IMR-90 (cell line): ENCODE measurements around the gene CSGALNACT2. TPM values are rescaled to one million over a fixed set of nuclear protein-coding genes. Genes with fewer than 3 reads are reported as not detected.

Source experiments
- ATAC-seq: fragments of 200-7000 bp; cut with Tn5 transposase; 2 replicates; pipeline ENCODE4 v1.9.1; 2020; ENCODE audit warnings: low read depth, mild to moderate bottlenecking, moderate library complexity
- BruUV-seq: library from RNA; stranded (reverse); fragments of 400-500 nt; replicated peaks from 2 replicates; lab custom pipeline; 2021; lab: Mats Ljungman, UMichigan
- CTCF ChIA-PET: fragments of 300-600 bp; formaldehyde crosslinking; extraction: SDS; loops from one replicate; lab custom pipeline; 2021; ENCODE audit warnings: antibody characterized with exemption; lab: Yijun Ruan, JAX
- POLR2A ChIA-PET: fragments of 300-600 bp; sonication (Branson Sonifier 250); formaldehyde crosslinking; loops from one replicate; lab custom pipeline; 2022; ENCODE audit warnings: antibody characterized with exemption; ENCODE audit not compliant: unreplicated experiment; lab: Charles Lee
- DNase-seq: peaks from one replicate; pipeline ENCODE4 v3.0.0; 2013
- H2AFZ ChIP-seq: replicated peaks from 2 replicates; pipeline ENCODE3; 2013; ENCODE audit warnings: low read length, mild to moderate bottlenecking; ENCODE audit not compliant: poor library complexity
- H2AK5ac ChIP-seq: 2 replicates; pipeline ENCODE4 v1.6.1; 2013; ENCODE audit warnings: low read depth, low read length, inconsistent platforms
- H2AK9ac ChIP-seq: replicated peaks from 2 replicates; pipeline ENCODE3; 2013; ENCODE audit warnings: mild to moderate bottlenecking, low read depth, low read length, moderate library complexity; ENCODE audit not compliant: poor library complexity
- H2BK120ac ChIP-seq: 2 replicates; pipeline ENCODE4 v1.6.1; 2013; ENCODE audit warnings: low read depth, low read length, inconsistent platforms
- H2BK15ac ChIP-seq: 3 replicates; pipeline ENCODE4 v1.6.1; 2013; ENCODE audit warnings: low read depth, low read length, inconsistent platforms
- H2BK20ac ChIP-seq: 2 replicates; pipeline ENCODE4 v1.6.1; 2013; ENCODE audit warnings: low read depth, mild to moderate bottlenecking, inconsistent platforms, low read length, moderate library complexity
- H2BK5ac ChIP-seq: 2 replicates; pipeline ENCODE4 v1.6.1; 2013; ENCODE audit warnings: mild to moderate bottlenecking, low read depth, low read length, inconsistent platforms; ENCODE audit not compliant: poor library complexity, severe bottlenecking
- H3K14ac ChIP-seq: replicated peaks from 2 replicates; pipeline ENCODE4 v1.6.1; 2013; ENCODE audit warnings: low read depth, low read length, inconsistent platforms
- H3K18ac ChIP-seq: 2 replicates; pipeline ENCODE4 v1.6.1; 2013; ENCODE audit warnings: low read depth, low read length, control low read depth
- H3K23ac ChIP-seq: 2 replicates; pipeline ENCODE4 v1.6.1; 2013; ENCODE audit warnings: low read depth, low read length, inconsistent platforms
- H3K27ac ChIP-seq: 2 replicates; pipeline ENCODE4 v1.5.1; 2013; ENCODE audit warnings: mild to moderate bottlenecking, control low read depth, low read length; ENCODE audit not compliant: insufficient read depth
- H3K27me3 ChIP-seq: 2 replicates; pipeline ENCODE4 v1.6.1; 2013; ENCODE audit warnings: low read length; ENCODE audit not compliant: control insufficient read depth, insufficient read depth
- H3K36me3 ChIP-seq: 2 replicates; pipeline ENCODE4 v1.6.1; 2013; ENCODE audit warnings: low read length, mixed read lengths; ENCODE audit not compliant: control insufficient read depth, insufficient read depth
- H3K4ac ChIP-seq: 2 replicates; pipeline ENCODE4 v1.6.1; 2013; ENCODE audit warnings: low read depth, low read length, inconsistent platforms
- H3K4me1 ChIP-seq: 2 replicates; pipeline ENCODE4 v1.6.1; 2013; ENCODE audit warnings: low read length, mixed read lengths; ENCODE audit not compliant: control insufficient read depth, insufficient read depth
- H3K4me2 ChIP-seq: 2 replicates; pipeline ENCODE4 v1.6.1; 2013; ENCODE audit warnings: low read depth, mild to moderate bottlenecking, control low read depth, low read length, moderate library complexity
- H3K4me3 ChIP-seq: 2 replicates; pipeline ENCODE4 v1.5.1; 2013; ENCODE audit warnings: low read depth, mild to moderate bottlenecking, control low read depth, low read length, moderate library complexity; ENCODE audit not compliant: insufficient read depth
- H3K56ac ChIP-seq: 2 replicates; pipeline ENCODE4 v1.6.1; 2013; ENCODE audit warnings: low read length, inconsistent platforms; ENCODE audit not compliant: insufficient read depth; ENCODE audit errors: extremely low read depth
- H3K79me1 ChIP-seq, 2 experiments: 2 replicates each; pipeline ENCODE4 v1.6.1; 2013; ENCODE audit warnings: low read length in 2 of 2, inconsistent platforms in 1 of 2, low read depth in 1 of 2
- H3K9ac ChIP-seq: 2 replicates; pipeline ENCODE4 v1.6.1; 2013; ENCODE audit warnings: low read depth, low read length, control low read depth
- H3K9me1 ChIP-seq: 2 replicates; pipeline ENCODE4 v1.6.1; 2013; ENCODE audit warnings: low read length, inconsistent platforms; ENCODE audit not compliant: insufficient read depth
- H3K9me3 ChIP-seq: 2 replicates; pipeline ENCODE4 v1.6.1; 2013; ENCODE audit warnings: low read length; ENCODE audit not compliant: control insufficient read depth, insufficient read depth
- H4K20me1 ChIP-seq: 2 replicates; pipeline ENCODE4 v1.6.1; 2013; ENCODE audit warnings: low read length, inconsistent platforms; ENCODE audit not compliant: insufficient read depth
- H4K5ac ChIP-seq: 2 replicates; pipeline ENCODE4 v1.6.1; 2013; ENCODE audit warnings: mild to moderate bottlenecking, low read depth, low read length, control low read depth
- H4K8ac ChIP-seq, 2 experiments: 2 replicates each; pipeline ENCODE4 v1.6.1; 2013; ENCODE audit warnings: low read depth in 2 of 2, low read length in 2 of 2, control low read depth in 1 of 2, inconsistent platforms in 1 of 2
- H4K91ac ChIP-seq: 2 replicates; pipeline ENCODE4 v1.6.1; 2013; ENCODE audit warnings: low read depth, low read length, inconsistent platforms; ENCODE audit not compliant: insufficient read depth
- BHLHE40 ChIP-seq: fragments of 150-350 bp; IDR thresholded peaks from 2 replicates; pipeline ENCODE4 v1.6.1; 2016; ENCODE audit warnings: mild to moderate bottlenecking, low read depth, low read length
- CEBPB ChIP-seq: IDR thresholded peaks from 2 replicates; pipeline ENCODE4 v1.6.1; 2012; ENCODE audit warnings: low read depth, low read length, improper control_type of control experiment
- CHD1 ChIP-seq: IDR thresholded peaks from 2 replicates; pipeline ENCODE4 v1.6.1; 2012; ENCODE audit warnings: low read depth, low read length, improper control_type of control experiment
- CTCF ChIP-seq: conservative IDR thresholded peaks from 2 replicates; pipeline ENCODE4 v1.5.1; 2012; ENCODE audit warnings: mild to moderate bottlenecking, low read depth, low read length, improper control_type of control experiment
- ELK1 ChIP-seq: fragments of 150-350 bp; IDR thresholded peaks from 2 replicates; pipeline ENCODE4 v1.6.1; 2016; ENCODE audit warnings: low read depth, mild to moderate bottlenecking, low read length, moderate library complexity, borderline replicate concordance
- FOS ChIP-seq: fragments of 150-350 bp; IDR thresholded peaks from 2 replicates; pipeline ENCODE4 v1.6.1; 2016; ENCODE audit warnings: low read depth, low read length
- MAFK ChIP-seq: IDR thresholded peaks from 2 replicates; pipeline ENCODE4 v1.6.1; 2012; ENCODE audit warnings: low read depth, low read length, improper control_type of control experiment
- MAZ ChIP-seq: IDR thresholded peaks from 2 replicates; pipeline ENCODE4 v1.6.1; 2012; ENCODE audit warnings: low read depth, mild to moderate bottlenecking, low read length, improper control_type of control experiment, moderate library complexity, borderline replicate concordance
- MXI1 ChIP-seq: IDR thresholded peaks from 2 replicates; pipeline ENCODE4 v1.6.1; 2012; ENCODE audit warnings: low read depth, mild to moderate bottlenecking, low read length, moderate library complexity, borderline replicate concordance
- NFE2L2 ChIP-seq: fragments of 150-350 bp; IDR thresholded peaks from 2 replicates; pipeline ENCODE4 v1.6.1; 2016; ENCODE audit warnings: low read depth, mild to moderate bottlenecking, low read length
- POLR2A ChIP-seq: IDR thresholded peaks from 2 replicates; pipeline ENCODE4 v1.6.1; 2012; ENCODE audit warnings: mild to moderate bottlenecking, low read depth, low read length
- RAD21 ChIP-seq: IDR thresholded peaks from 2 replicates; pipeline ENCODE4 v1.6.1; 2012; ENCODE audit warnings: low read length, improper control_type of control experiment
- RCOR1 ChIP-seq: IDR thresholded peaks from 2 replicates; pipeline ENCODE4 v1.6.1; 2012; ENCODE audit warnings: mild to moderate bottlenecking, low read length, improper control_type of control experiment; ENCODE audit not compliant: insufficient replicate concordance
- RFX5 ChIP-seq: IDR thresholded peaks from 2 replicates; pipeline ENCODE4 v1.8.0; 2012; ENCODE audit warnings: low read depth, mild to moderate bottlenecking, low read length, moderate library complexity
- SMC3 ChIP-seq: fragments of 150-350 bp; IDR thresholded peaks from 2 replicates; pipeline ENCODE4 v1.6.1; 2016; ENCODE audit warnings: low read depth, mild to moderate bottlenecking, antibody characterized with exemption, low read length, moderate library complexity
- USF2 ChIP-seq: fragments of 150-350 bp; IDR thresholded peaks from 2 replicates; pipeline ENCODE4 v1.6.1; 2017; ENCODE audit warnings: mild to moderate bottlenecking, antibody characterized with exemption, low read length, low read depth
- WGBS, 2 experiments: methylation state at CpG; one replicate each; pipeline versions ENCODE4 v1.1.5 to v1.1.7; 2013; ENCODE audit warnings: missing lambda C conversion rate in 2 of 2; ENCODE audit not compliant: insufficient read length in 1 of 2; ENCODE audit errors: extremely low coverage in 2 of 2; 5-methylcytosine and 5-hydroxymethylcytosine counted together
- dilution Hi-C: fragments of 300-500 bp; cut with HindIII; formaldehyde crosslinking; loops from one replicate; pipeline ENCODE4 v1.14.3; 2018; ENCODE audit warnings: low sequenced_read_pairs; ENCODE audit not compliant: unreplicated experiment
- in situ Hi-C: fragments of 300-500 bp; cut with MboI; formaldehyde crosslinking; loops from 3 replicates; pipeline ENCODE4 v1.14.3; 2019; ENCODE audit warnings: low sequenced_read_pairs, inconsistent platforms, mixed read lengths
- intact Hi-C: fragments of 100-400 bp; cut with micrococcal nuclease; formaldehyde crosslinking; loops from 2 replicates; pipeline ENCODE4 v1.10.0; 2022
- polyA plus RNA-seq, 3 experiments: library from polyadenylated mRNA; depleted of rRNA; stranded (reverse); fragments of >200 nt; gene quantifications; 2 replicates each; pipeline ENCODE4 v1.2.3, GENCODE V29; 2012; ENCODE audit warnings: low replicate concordance in 1 of 3
- total RNA-seq: library from RNA; depleted of rRNA; stranded (reverse); fragments of >200 nt; gene quantifications from 2 replicates; pipeline ENCODE4 v1.2.3, GENCODE V29; 2012

The CSGALNACT2 gene
- total and polyA plus RNA-seq, 2 of the 4 experiments (the other 2 are of a cell fraction) = 6.5 to 13.1 TPM

GRCh38 chr10:43176271-43176670 is 38.0 kb downstream of the CSGALNACT2 start:
- CTCF ChIA-PET = no interaction called here
- Histone ChIP-seq H3K27ac (no peak overlapping the region), H3K9ac (no peak overlapping the region), H3K18ac (no peak overlapping the region), H2BK20ac (no peak overlapping the region), H3K4me2 (no peak overlapping the region), H3K9me1 (peaks cover 6% of the 10 kb centered on the region; the same call in 1 of the 2 replicates), H2AFZ (no peak overlapping the region), H2BK120ac (no peak overlapping the region), H3K9me3 (no peaks in the 10 kb centered on the region), H2BK5ac (no peak overlapping the region), H2AK9ac (no peak overlapping the region), H3K56ac (no peak overlapping the region), H3K79me1 (peaks cover 10 to 17% of the 10 kb centered on the region in 2 experiments), H3K4ac (no peak overlapping the region), H3K4me1 (no peaks in the 10 kb centered on the region), H3K23ac (no peak overlapping the region), H4K20me1 (no peaks in the 10 kb centered on the region; the same call in 1 of the 2 replicates), H4K91ac (no peak overlapping the region), H2BK15ac (no peak overlapping the region), H3K27me3 (no peaks in the 10 kb centered on the region), H4K8ac (no peak overlapping the region), H3K4me3 (no peak overlapping the region), H3K36me3 (peaks cover 28% of the 10 kb centered on the region), H3K14ac (no peak overlapping the region), H2AK5ac (no peak overlapping the region), H4K5ac (no peak overlapping the region)
- in situ Hi-C loops = no loop called here
- no peak for TF ChIP-seq SMC3
- TF ChIP-seq ELK1 = no peak
- TF ChIP-seq MXI1 = no peak
- TF ChIP-seq CHD1 = no peak
- TF ChIP-seq FOS = no peak
- TF ChIP-seq RCOR1 = no peak
- no peak for TF ChIP-seq MAZ
- TF ChIP-seq CEBPB = no peak
- TF ChIP-seq USF2 = no peak
- no peak for TF ChIP-seq MAFK
- TF ChIP-seq RAD21 = no peak
- no peak for TF ChIP-seq POLR2A
- TF ChIP-seq NFE2L2 = no peak
- TF ChIP-seq BHLHE40 = no peak
- TF ChIP-seq CTCF = no peak
- TF ChIP-seq RFX5 = no peak
- intact Hi-C loops = no loop called here
- WGBS, 2 experiments = 93% methylated on average over 2 of the region's 3 CpGs; no CpG with 5 or more reads in 1 of the 2 experiments
- dilution Hi-C loops = no loop called here
- no TSS peak for BruUV-seq
- POLR2A ChIA-PET = no interaction called here
- no peak for DNase-seq
- ATAC-seq = no peak
